ENCODE data around the gene CCDC148.
"Not testable (repeated sequence)": the region's sequence is repeated elsewhere in the genome, so short reads cannot be mapped to it uniquely, and the experiment has no call there.

CCDC148 gene

GRCh38 chr2:158291544-158292180 is 164.9 kb downstream of the CCDC148 start:
- no peak for DNase-seq (ENCODE audit: low read depth)

- no peak for DNase-seq (ENCODE audit: low read depth)
These were observed 166.3 kb downstream of the CCDC148 start for GRCh38 chr2:158290225-158290624.

GRCh38 chr2:158276619-158277471 is 179.7 kb downstream of the CCDC148 start:
- no peak for DNase-seq (ENCODE audit: low read depth)

GRCh38 chr2:158273791-158274190 is 182.8 kb downstream of the CCDC148 start:
- no peak for DNase-seq (ENCODE audit: low read depth)

GRCh38 chr2:158270536-158270935 is 186.0 kb downstream of the CCDC148 start:
- no peak for DNase-seq (ENCODE audit: low read depth)

GRCh38 chr2:158269143-158269542 is 187.4 kb downstream of the CCDC148 start:
- no peak for DNase-seq (ENCODE audit: low read depth)

GRCh38 chr2:158266111-158266510 is 190.4 kb downstream of the CCDC148 start:
- no peak for DNase-seq (ENCODE audit: low read depth)

- DNase-seq (ENCODE audit: low read depth), result no peak
These were observed 201.3 kb downstream of the CCDC148 start for GRCh38 chr2:158255257-158255656.

GRCh38 chr2:158253170-158253569 is 203.4 kb downstream of the CCDC148 start:
- DNase-seq (ENCODE audit: low read depth), result no peak

GRCh38 chr2:158251356-158251755 is 205.2 kb downstream of the CCDC148 start:
- DNase-seq (ENCODE audit: low read depth), result no peak

- DNase-seq (ENCODE audit: low read depth), result no peak
These were observed 213.2 kb downstream of the CCDC148 start for GRCh38 chr2:158243392-158243791.

- no peak for DNase-seq (ENCODE audit: low read depth)
These were observed 214.3 kb downstream of the CCDC148 start for GRCh38 chr2:158242280-158242679.

GRCh38 chr2:158240975-158241374 is 215.6 kb downstream of the CCDC148 start:
- no peak for DNase-seq (ENCODE audit: low read depth)

GRCh38 chr2:158239271-158239670 is 217.3 kb downstream of the CCDC148 start:
- no peak for DNase-seq (ENCODE audit: low read depth)

GRCh38 chr2:158234497-158234896 is 222.1 kb downstream of the CCDC148 start:
- no peak for DNase-seq (ENCODE audit: low read depth)

GRCh38 chr2:158232476-158232875 is 224.1 kb downstream of the CCDC148 start:
- peak; percentile 28 for DNase-seq (ENCODE audit: low read depth)

- no peak for DNase-seq (ENCODE audit: low read depth)
These were observed 227.5 kb downstream of the CCDC148 start for GRCh38 chr2:158228943-158229508.

GRCh38 chr2:158223066-158223465 is 233.5 kb downstream of the CCDC148 start:
- DNase-seq (ENCODE audit: low read depth), result not testable (repeated sequence)

GRCh38 chr2:158221063-158222020 is 235.2 kb downstream of the CCDC148 start:
- no peak for DNase-seq (ENCODE audit: low read depth)

GRCh38 chr2:158217593-158217992 is 239.0 kb downstream of the CCDC148 start:
- DNase-seq (ENCODE audit: low read depth), result no peak

- DNase-seq (ENCODE audit: low read depth), result peak; percentile 48
These were observed 242.1 kb downstream of the CCDC148 start for GRCh38 chr2:158214431-158214830.

- no peak for DNase-seq (ENCODE audit: low read depth)
These were observed 242.8 kb downstream of the CCDC148 start for GRCh38 chr2:158213773-158214172.

All from ELR (cell line).